GM21390 (cell line): ENCODE results near the gene PTPRK.

Source experiments
- ATAC-seq: cut with Tn5 transposase; IDR thresholded peaks from one replicate; pipeline ENCODE4 v1.9.1; 2021; ENCODE audit not compliant: unreplicated experiment

The PTPRK gene

GRCh38 chr6:128206610-128207426, 313.6 kb downstream of the PTPRK start:
- no peak for ATAC-seq

DNA sequence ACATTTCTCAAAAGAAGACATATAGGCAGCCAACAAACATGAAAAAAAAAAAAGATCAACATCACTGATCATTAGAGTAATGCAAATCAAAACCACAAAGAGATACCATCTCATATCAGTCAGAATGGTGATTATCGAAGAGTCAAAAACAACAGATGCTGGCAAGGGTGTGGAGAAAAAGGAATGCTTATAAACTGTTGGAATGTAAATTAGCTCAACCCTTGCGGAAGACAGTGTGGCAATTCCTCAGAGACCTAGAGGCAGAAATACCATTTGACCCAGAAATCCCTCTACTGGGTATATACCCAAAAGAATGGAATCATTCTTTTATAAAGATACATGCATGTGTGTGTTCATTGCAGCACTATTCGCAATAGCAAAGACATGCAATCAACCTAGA, 315.8 kb downstream of the PTPRK start:
- no peak for ATAC-seq

DNA sequence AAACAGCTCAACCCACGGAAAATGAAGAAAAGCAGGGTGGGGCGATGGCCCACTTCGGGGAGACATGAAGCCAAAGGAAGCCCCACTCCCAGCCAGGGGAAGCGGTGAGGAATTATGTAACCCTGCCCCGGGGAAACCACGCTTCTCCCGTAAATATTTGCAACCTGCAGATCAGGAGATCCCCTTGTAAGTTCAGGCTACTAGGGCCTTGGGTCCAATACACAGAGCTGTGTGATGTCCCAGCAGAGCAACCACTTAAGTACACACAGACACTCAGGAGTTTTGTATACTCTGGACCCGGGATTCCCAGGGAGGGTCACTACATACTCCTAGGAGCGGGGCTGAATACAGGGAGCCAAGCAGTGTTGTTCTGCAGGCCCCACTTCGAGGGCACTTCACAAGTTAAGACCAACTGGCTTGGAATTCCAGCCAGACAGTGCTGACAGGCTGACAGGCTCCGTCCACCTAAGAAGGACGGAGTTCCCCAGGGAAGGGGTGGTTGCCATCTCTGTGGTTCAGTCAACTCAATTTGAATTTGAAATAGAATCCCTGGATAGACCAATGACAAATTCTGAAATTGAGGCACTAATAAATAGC, 318.1 kb downstream of the PTPRK start:
- ATAC-seq: no peak

DNA sequence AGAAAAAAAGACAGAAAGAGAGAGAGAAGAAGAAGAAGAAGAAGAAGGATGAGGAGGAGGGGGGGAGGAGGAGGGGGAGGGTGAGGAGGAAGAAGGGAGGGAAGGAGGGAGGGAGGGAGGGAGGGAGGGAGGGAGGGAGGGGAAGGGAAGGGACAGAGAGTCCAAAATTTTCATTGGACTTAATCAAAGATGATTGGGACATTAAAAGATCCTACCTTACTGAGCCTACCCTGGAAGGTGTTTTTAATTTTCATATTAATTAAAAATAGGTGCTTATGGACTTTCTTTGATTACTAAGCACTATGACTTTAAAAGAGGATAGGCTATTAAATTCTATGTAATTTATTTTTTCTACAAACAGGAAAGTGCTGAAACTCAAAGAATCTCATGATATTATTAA, 319.6 kb downstream of the PTPRK start:
- ATAC-seq: no peak

GRCh38 chr6:128199461-128199860, 320.9 kb downstream of the PTPRK start:
- no peak for ATAC-seq

- ATAC-seq: no peak
Measured at GRCh38 chr6:128192972-128193371, 327.4 kb downstream of the PTPRK start.

- ATAC-seq: no peak
Measured at GRCh38 chr6:128188678-128189077, 331.7 kb downstream of the PTPRK start.

DNA sequence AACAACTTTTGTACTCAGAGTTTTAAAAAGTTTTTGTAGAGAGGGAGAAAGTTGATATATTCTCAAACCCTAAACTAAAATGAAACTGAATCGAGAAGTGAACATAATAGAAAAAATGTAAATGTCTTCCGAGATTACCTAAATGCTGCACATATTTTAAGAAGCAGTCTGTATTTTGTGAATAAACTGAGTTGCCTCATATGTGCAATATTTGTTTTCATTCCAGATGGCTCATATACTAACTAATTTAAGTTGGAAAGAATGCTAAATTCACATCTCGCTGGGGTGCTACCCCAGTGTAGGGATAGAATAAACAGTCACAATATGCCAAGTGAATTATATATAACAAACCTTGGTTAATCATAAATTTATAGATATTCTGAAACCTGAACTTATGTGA, 333.7 kb downstream of the PTPRK start:
- no peak for ATAC-seq

- no peak for ATAC-seq
Measured at GRCh38 chr6:128179876-128180438, 340.4 kb downstream of the PTPRK start.

GRCh38 chr6:128174724-128175123, 345.7 kb downstream of the PTPRK start:
- no peak for ATAC-seq

DNA sequence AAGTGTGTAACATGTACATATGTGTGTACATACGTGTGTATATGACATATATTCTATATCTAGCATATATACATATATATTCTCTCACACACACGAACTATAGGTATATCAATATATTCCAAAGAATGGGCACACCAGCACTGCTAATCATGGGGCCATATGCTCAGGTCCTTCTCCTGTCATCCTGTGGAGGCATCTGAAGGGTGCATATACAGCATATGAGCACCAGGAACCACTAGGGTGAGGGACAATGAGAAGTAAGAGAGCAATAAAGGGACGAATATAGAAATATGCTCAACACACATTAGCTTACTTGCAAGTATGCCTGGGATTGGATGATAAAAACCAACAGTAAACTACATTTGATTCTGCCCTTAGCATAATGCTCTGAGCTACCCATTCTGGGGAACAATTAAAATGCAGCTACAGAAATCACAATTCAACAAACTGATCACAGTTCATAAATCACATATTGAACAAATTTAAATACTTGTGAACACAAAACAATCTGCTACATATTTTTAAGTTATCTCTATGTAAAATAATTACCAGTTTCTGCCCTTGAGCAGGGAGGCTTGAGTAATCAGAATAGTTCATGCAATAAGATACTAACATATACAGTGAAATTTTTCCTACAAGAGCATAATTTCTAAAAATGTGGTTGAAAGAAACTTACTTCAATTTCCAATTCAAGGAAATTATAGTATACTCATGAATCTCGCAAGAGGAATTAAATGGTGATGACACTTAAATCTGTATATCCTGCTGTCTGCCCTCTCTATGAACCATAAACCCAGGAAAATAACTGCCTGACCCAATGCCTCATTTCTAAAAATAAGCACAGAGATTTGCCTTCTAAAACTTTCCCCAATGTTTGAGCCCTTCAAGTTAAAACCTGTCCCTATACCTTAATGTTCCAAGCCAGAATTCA, 347.4 kb downstream of the PTPRK start:
- no peak for ATAC-seq

DNA sequence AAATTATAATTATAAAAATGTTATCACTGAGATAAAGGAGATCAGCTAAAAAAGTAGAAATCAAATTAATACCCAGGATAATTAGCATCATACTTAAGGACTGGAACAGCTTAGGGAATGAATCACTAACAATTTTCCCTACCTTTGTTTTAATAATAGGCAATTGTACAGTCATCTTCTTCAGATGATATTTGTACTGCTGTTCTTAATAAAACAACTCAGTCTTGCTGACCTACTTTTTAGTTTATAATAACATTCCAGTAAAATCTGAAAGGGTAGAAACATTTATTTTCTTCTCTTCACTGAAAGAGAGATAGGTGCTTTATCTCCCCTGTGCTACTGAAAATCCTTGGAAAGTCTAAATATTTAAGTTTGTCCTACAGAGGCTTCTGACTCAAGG, 348.3 kb downstream of the PTPRK start:
- ATAC-seq: no peak

- ATAC-seq: no peak
Measured at GRCh38 chr6:128171182-128171581, 349.2 kb downstream of the PTPRK start.

DNA sequence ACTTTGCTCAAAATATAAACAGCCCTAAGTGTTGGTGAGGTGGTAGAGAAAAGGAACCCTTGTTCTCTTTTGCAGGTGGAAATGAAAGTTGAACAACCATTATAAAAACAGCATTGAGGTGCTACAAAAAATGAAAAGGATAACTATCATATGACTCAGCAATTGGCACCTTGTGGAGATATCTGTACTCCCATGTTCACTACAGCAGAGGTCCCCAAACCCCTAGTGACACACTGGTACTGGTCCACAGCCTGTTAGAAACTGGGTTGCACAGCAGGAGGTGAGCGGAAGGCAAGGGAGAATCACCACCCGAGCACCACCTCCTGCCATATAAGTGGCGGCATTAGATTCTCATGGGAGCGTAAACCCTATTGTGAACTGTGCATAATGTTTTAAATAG, 352.2 kb downstream of the PTPRK start:
- no peak for ATAC-seq

DNA sequence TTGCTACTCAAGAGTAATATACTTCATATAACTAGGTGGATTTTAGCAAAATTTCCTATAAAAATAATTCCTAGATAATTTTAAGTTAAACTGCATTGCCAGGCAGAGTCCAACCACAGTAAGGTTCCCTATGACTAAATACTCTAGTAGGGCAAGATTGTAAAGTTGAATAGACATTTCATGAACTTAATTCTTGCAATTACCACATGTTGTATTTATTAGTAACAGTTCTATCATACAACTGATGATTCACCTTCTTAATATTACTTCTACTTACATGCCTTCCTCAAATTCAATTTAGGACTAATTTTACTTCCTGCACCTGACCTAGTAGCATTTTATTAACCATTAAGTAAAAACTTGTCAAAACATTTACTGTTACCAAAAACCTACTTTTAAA, 352.8 kb downstream of the PTPRK start:
- no peak for ATAC-seq

- ATAC-seq: no peak
Measured at GRCh38 chr6:128164254-128164653, 356.1 kb downstream of the PTPRK start.

DNA sequence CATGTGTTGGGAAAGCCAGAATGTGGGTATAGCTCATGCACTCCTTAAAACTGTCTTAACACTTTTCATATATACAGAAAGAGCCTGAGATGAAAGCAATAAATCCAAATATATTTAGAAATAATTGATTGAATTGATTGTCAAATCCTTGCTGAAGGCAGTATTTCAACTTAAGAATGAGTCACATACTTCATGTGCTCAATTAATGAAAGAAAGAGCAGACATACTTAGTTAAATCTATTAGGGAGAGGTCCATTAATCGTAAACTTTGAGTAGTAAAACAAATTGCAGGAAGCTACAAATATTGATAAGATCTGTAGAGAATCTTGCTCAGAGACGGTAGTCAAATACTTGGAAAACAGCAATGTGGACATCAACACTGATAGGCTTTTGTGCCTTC, 358.0 kb downstream of the PTPRK start:
- ATAC-seq: no peak

- no peak for ATAC-seq
Measured at GRCh38 chr6:128161839-128162238, 358.6 kb downstream of the PTPRK start.

- ATAC-seq: no peak
Measured at GRCh38 chr6:128161263-128161662, 359.1 kb downstream of the PTPRK start.

DNA sequence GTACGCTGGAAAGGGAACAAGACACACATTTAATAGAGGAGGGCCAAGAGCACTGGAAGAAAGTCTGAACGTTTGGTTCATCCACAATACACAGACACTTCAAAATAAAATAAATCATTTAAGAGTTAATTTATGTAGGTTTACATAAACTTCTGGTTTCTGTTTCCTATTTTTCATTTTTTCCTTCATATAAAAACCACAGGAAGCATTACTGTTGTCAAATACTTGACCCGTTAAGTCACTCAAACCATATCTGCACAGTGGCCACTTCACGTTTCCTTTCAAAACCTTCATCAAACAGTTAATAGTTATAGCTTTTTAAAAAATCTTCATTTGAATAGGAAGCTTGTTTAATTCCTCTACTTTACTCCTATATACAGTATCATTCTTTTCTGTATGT, 361.9 kb downstream of the PTPRK start:
- no peak for ATAC-seq

GRCh38 chr6:128156321-128157111, 363.9 kb downstream of the PTPRK start:
- ATAC-seq: no peak
